Stimulated activated CD4-positive, alpha-beta T cell treated with anti-CD3 and anti-CD28 coated beads, TNF-alpha, amount 100 ng/mL, for 48 hours (primary cell): Measurements from ENCODE around the gene TOP1.

Experiments
- DNase-seq, 3 donors: peaks; one replicate each; pipeline ENCODE4 v3.0.0-alpha.2; 2020; ENCODE audit warnings: low read depth in 3 of 3

TOP1 gene

GRCh38 chr20:41058674-41059635, 30.3 kb downstream of the TOP1 start:
- DNase-seq, result no peak

- DNase-seq, result no peak
These were observed 32.5 kb downstream of the TOP1 start for GRCh38 chr20:41061155-41061554.

- no peak for DNase-seq
These were observed 34.8 kb downstream of the TOP1 start for GRCh38 chr20:41063442-41063841.

GRCh38 chr20:41064377-41064776, 35.8 kb downstream of the TOP1 start:
- DNase-seq, result no peak

GRCh38 chr20:41065716-41066115, 37.1 kb downstream of the TOP1 start:
- no peak for DNase-seq

GRCh38 chr20:41068806-41069205, 40.2 kb downstream of the TOP1 start:
- DNase-seq, result no peak

- no peak for DNase-seq
These were observed 43.7 kb downstream of the TOP1 start for GRCh38 chr20:41072190-41072863.

- DNase-seq, result no peak
These were observed 44.3 kb downstream of the TOP1 start for GRCh38 chr20:41072915-41073314.

- no peak for DNase-seq
These were observed 45.8 kb downstream of the TOP1 start for GRCh38 chr20:41074441-41074840.

- DNase-seq, result no peak
These were observed 48.2 kb downstream of the TOP1 start for GRCh38 chr20:41076776-41077175.

GRCh38 chr20:41078329-41078728, 49.7 kb downstream of the TOP1 start:
- no peak for DNase-seq

GRCh38 chr20:41079066-41079465, 50.4 kb downstream of the TOP1 start:
- no peak for DNase-seq

GRCh38 chr20:41080866-41081265, 52.2 kb downstream of the TOP1 start:
- no peak for DNase-seq

- DNase-seq, result no peak
These were observed 52.7 kb downstream of the TOP1 start for GRCh38 chr20:41081276-41081814.

- DNase-seq, result no peak
These were observed 53.7 kb downstream of the TOP1 start for GRCh38 chr20:41082306-41082705.

GRCh38 chr20:41085606-41086005, 57.0 kb downstream of the TOP1 start:
- DNase-seq, result no peak

GRCh38 chr20:41086402-41087324, 58.0 kb downstream of the TOP1 start:
- no peak for DNase-seq

- no peak for DNase-seq
These were observed 58.7 kb downstream of the TOP1 start for GRCh38 chr20:41087325-41087685.

- no peak for DNase-seq
These were observed 59.2 kb downstream of the TOP1 start for GRCh38 chr20:41087777-41088176.

- DNase-seq, result no peak
These were observed 60.9 kb downstream of the TOP1 start for GRCh38 chr20:41089555-41089954.

GRCh38 chr20:41091927-41092326, 63.3 kb downstream of the TOP1 start:
- DNase-seq, result no peak
